SJSA1 (cell line): ENCODE results near the gene PSMG3. TPM values are rescaled to one million over a fixed set of nuclear protein-coding genes. Genes with fewer than 3 reads are reported as not detected.
"Not testable (repeated sequence)": the region's sequence is repeated elsewhere in the genome, so short reads cannot be mapped to it uniquely, and the experiment has no call there.

Experiments used
- DNase-seq, 2 experiments: peaks; one replicate each; pipeline ENCODE4 v3.0.0-alpha.2; 2015 to 2020; ENCODE audit warnings: low spot score in 2 of 2, low read depth in 1 of 2
- H3K27ac ChIP-seq: fragments of 250-450 bp; sonication (Bioruptor Pico); 2 replicates; pipeline ENCODE4 v1.5.1; 2020; ENCODE audit warnings: mild to moderate bottlenecking, moderate library complexity
- H3K27me3 ChIP-seq: fragments of 250-450 bp; sonication (Bioruptor Pico); replicated peaks from 2 replicates; pipeline ENCODE4 v1.5.1; 2020; ENCODE audit warnings: mild to moderate bottlenecking, moderate library complexity
- H3K36me3 ChIP-seq: fragments of 250-450 bp; sonication (Bioruptor Pico); 2 replicates; pipeline ENCODE4 v1.5.1; 2020; ENCODE audit warnings: mild to moderate bottlenecking
- H3K4me1 ChIP-seq: fragments of 250-450 bp; sonication (Bioruptor Pico); replicated peaks from 2 replicates; pipeline ENCODE4 v1.6.1; 2021; ENCODE audit warnings: mild to moderate bottlenecking
- H3K4me3 ChIP-seq: fragments of 250-450 bp; sonication (Bioruptor Pico); 2 replicates; pipeline ENCODE4 v1.5.1; 2020; ENCODE audit warnings: mild to moderate bottlenecking
- H3K9me3 ChIP-seq: fragments of 250-450 bp; sonication (Bioruptor Pico); replicated peaks from 2 replicates; pipeline ENCODE4 v1.5.1; 2020; ENCODE audit warnings: mild to moderate bottlenecking
- total RNA-seq: library from RNA; depleted of rRNA; stranded (reverse); fragments of >200 nt; shearing (Covaris generic); gene quantifications from 2 replicates; pipeline ENCODE4 v1.2.3, GENCODE V29; 2014

The PSMG3 gene
- total RNA-seq, 1 experiment from 2014 or later: 84.7 TPM

DNA sequence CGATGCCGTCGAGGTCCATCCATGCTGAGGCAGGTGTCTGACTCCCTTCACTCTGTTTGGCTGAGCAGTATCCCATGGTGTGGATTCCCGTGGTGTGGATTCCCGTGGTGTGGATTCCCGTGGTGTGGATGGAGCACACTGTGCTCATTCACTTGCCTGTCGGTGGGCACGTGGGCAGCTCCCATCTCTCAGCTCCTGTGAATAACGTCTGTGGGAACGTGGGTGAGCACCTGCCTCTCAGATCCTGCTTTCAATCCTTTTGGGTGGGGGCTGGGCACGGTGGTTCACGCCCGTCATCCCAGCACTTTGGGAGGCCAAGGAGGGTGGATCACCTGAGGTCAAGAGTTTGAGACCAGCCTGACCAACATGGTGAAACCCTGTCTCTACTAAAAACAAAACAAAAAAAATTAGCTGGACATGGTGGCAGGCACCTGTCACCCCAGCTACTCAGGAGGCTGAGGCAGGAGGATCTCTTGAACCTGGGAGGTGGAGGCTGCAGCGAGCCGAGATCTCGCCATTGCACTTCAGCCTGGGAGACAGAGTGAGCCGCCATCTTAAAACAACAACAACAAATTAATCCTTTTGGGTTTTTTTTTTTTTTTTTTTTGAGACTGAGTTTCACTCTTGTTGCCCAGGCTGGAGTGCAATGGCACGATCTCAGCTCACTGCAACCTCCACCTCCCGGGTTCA lies 13.6 kb upstream of the PSMG3 start:
- not testable (repeated sequence) for H3K27ac ChIP-seq

DNA sequence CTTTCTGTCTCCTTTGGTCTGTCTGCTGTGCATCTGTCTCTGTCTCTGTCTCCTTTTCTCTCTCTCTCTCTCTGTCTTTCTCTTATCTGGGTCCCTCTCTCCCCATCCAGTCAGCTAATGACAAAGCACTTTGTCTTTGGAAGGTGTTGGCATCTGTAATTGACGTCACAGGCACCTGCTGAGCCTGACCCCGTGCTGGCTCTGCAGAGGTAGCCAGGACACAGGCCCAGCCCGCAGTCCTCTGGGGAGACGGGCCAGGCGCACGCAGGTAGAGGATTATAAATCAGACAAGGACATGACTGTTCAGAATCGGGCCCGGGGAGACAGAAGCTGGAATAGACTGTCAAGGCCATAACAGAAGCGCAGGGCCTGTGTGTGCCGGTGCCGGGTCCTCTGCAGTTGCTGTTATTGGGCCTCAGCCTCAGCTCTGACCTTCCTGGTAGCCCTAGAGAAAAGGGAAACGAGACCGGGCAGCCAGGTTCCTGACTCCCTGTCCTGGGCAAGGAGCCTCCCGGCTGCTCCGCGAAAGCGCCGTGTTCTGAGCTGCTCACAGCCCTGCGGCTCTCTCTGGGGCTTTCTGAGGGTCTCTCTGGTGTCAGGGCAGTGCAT lies 10.7 kb upstream of the PSMG3 start:
- peaks cover 3% of the 10 kb centered on the region; the same call in 1 of the 2 replicates for H3K27me3 ChIP-seq
- no peaks in the 10 kb centered on the region for H3K36me3 ChIP-seq
- no peak overlapping the region for H3K27ac ChIP-seq
- H3K4me3 ChIP-seq: no peak overlapping the region
- DNase-seq: no peak
- no peaks in the 10 kb centered on the region for H3K4me1 ChIP-seq
- H3K9me3 ChIP-seq: no peaks in the 10 kb centered on the region

More for the DNA sequence above, 13.6 kb upstream of the PSMG3 start:
- not testable (repeated sequence) for H3K4me3 ChIP-seq, H3K36me3 ChIP-seq, H3K9me3 ChIP-seq, DNase-seq, H3K4me1 ChIP-seq
- peaks cover 29% of the 10 kb centered on the region for H3K27me3 ChIP-seq

DNA sequence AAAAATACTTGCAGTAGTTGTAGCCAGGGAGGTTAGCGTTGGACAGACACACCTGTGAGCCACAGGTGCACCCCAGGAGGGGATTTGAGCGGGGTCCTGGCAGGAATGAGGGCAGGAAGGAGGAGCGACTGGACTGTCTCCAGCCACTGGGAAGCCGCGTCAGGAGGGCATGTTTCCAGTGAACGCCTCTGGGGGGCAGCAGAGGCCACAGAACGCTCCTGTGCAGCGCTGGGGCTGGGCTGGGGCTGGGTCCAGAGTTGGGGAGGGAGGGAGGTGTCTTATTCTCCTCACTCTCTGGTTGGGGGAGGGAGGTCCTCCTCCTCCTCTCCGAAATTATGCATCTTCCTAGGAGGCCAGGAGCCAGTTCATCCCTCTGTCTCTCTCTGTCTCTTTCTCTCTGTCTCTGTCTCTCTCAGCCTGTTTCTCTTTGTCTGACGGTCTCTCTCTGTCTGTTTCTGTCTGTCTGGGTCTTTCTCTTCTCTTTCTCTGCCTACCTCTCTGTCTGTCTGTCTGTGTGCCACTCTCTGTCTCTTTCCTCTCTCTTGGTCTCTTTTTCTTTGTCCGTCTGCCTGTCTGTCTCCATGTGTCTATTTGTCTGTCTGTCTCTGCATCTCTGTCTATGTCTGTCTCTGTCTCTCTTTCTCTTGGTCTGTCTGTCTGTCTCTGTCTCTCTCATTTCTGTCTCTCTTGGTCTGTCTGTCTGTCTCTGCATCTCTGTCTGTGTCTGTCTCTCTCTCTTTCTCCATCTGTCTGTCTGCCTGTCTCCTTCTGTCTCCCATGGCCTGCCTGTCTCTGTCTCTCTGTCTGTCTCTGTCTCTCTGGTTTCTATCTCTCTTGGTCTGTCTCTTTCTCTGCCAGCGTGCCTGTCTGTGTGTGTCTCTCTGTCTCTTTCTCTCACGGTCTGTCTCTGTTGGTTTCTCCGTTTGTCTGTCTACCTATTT lies 9.9 kb upstream of the PSMG3 start:
- DNase-seq: peak; percentile 51 to 75
- H3K4me3 ChIP-seq: no peak overlapping the region
- no peaks in the 10 kb centered on the region for H3K36me3 ChIP-seq
- no peaks in the 10 kb centered on the region for H3K4me1 ChIP-seq
- H3K27me3 ChIP-seq: no peaks in the 10 kb centered on the region
- no peaks in the 10 kb centered on the region for H3K9me3 ChIP-seq
- no peak overlapping the region for H3K27ac ChIP-seq

DNA sequence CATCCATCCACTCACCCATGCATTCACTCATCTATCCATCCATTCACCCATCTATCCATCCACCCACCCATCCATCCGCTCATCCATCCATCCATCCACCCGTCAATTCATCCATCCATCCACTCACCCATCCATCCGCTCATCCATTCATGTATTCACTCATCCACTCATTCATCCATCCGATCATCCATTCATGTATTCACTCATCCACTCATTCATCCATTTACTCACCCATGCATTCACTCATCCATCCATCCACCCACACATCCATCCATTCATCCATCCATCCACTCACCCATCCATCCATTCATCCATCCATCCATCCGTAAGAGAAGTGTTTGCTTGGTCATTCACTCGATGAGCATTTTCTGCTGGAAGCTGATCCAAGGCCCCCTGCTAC lies 8.7 kb upstream of the PSMG3 start:
- no peaks in the 10 kb centered on the region for H3K27me3 ChIP-seq
- H3K27ac ChIP-seq: no peak overlapping the region
- H3K4me1 ChIP-seq: no peaks in the 10 kb centered on the region
- H3K36me3 ChIP-seq: no peaks in the 10 kb centered on the region
- no peak for DNase-seq
- H3K9me3 ChIP-seq: no peaks in the 10 kb centered on the region
- H3K4me3 ChIP-seq: no peak overlapping the region

DNA sequence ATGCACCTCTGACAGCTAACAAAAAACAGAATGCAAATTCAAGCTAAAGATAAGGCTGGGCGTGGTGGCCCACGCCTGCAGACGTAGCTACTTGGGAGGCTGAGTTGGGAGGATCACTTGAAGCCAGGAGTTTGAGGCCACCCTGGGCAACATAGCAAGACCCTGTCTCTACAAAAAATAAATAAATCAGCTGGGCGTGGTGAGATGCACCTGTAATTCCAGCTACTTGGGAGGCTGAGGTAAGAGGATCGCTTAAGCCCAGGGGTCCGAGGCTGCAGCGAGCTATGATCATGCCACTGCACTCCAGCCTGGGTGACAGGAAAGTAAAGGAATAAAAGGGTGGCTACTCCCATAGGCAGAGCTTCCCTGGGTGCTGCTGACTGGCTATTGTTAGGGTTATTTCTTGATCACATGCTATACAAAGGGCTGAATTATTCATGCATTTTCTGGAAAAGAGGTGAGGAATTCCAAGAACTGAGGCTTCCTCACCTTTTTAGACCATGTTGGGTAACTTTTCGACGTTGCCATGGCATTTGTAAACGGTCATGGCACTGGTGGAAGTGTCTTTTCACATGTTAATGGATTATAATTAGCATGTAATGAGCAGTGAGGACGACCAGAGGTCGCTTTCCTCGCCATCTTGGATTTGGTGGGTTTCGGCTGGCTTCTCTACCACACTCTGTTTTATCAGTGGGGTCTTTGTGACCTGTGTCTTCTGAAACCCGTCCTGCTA lies 6.9 kb upstream of the PSMG3 start:
- peaks cover 3% of the 10 kb centered on the region for H3K4me1 ChIP-seq
- no peak overlapping the region for H3K4me3 ChIP-seq
- no peaks in the 10 kb centered on the region for H3K27me3 ChIP-seq
- H3K36me3 ChIP-seq: 0 out of 2 replicates have a peak, but pooled peaks cover 4% of the 10 kb centered on the region
- H3K9me3 ChIP-seq: no peaks in the 10 kb centered on the region
- H3K27ac ChIP-seq: no peak overlapping the region
- DNase-seq: no peak

GRCh38 chr7:1575809-1576208 lies 6.0 kb upstream of the PSMG3 start:
- H3K27ac ChIP-seq: no peak overlapping the region
- 0 out of 2 replicates have a peak, but pooled peaks cover 4% of the 10 kb centered on the region for H3K36me3 ChIP-seq
- peaks cover 9% of the 10 kb centered on the region for H3K4me1 ChIP-seq
- DNase-seq: no peak
- H3K9me3 ChIP-seq: no peaks in the 10 kb centered on the region
- H3K4me3 ChIP-seq: no peak overlapping the region
- H3K27me3 ChIP-seq: no peaks in the 10 kb centered on the region

- Histone ChIP-seq H3K4me1 (peaks cover 30% of the 10 kb centered on the region), H3K27ac (no peak overlapping the region), H3K27me3 (no peaks in the 10 kb centered on the region), H3K9me3 (no peaks in the 10 kb centered on the region; the same call in 1 of the 2 replicates), H3K4me3 (no peak overlapping the region), H3K36me3 (peaks cover 21% of the 10 kb centered on the region)
- DNase-seq: no peak
These were observed 2.4 kb upstream of the PSMG3 start for GRCh38 chr7:1572111-1572822.

DNA sequence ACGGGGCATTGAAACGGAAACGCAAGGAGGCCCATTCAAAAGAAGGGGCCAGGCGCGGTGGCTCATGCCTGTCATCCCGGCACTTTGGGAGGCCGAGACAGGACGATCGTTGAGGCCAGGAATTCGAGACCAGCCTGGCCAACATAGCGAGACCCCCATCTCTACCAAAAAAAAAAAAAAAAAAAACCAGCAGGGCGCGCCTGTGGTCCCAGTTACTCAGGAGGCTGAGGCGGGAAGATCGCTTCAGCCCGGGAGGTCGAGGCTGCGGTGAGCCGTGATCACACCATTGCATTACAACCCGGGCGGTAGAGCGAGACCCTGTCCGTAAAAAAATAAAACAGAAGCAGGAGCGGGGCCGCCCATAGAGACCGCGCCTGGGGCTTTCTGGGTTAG lies 396 bp downstream of the PSMG3 start:
- Histone ChIP-seq H3K36me3 (peaks cover 42% of the 10 kb centered on the region), H3K27me3 (no peaks in the 10 kb centered on the region), H3K4me1 (peaks cover 33% of the 10 kb centered on the region), H3K27ac (peak overlapping the region; percentile 82), H3K9me3 (no peaks in the 10 kb centered on the region; the same call in 1 of the 2 replicates), H3K4me3 (peak overlapping the region; percentile 94)
- DNase-seq: no peak

DNA sequence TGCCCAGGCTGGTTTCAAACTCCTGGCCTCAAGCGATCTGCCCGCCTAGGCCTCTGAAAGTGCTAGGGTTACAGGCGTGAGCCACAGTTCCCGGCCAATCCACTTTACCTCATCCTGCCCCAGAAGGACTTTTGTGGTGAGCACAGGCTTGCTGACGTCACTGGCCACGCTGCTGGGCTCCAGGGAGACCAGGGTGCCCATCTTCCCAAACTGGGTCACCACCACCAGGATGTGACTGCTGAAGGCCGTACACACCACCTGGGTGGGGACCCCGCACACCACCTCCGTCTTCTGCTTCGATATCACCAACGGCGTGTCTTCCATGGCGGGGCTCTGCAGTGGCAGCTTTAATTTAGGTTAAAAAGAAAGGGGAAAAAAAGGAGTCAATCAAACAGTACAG lies 816 bp downstream of the PSMG3 start:
- Histone ChIP-seq H3K4me1 (peaks cover 33% of the 10 kb centered on the region), H3K9me3 (no peaks in the 10 kb centered on the region; the same call in 1 of the 2 replicates), H3K27ac (peak overlapping the region; percentile 82), H3K36me3 (peaks cover 42% of the 10 kb centered on the region), H3K27me3 (no peaks in the 10 kb centered on the region), H3K4me3 (peak overlapping the region; percentile 94)
- DNase-seq: peak; percentile 46 to 71

DNA sequence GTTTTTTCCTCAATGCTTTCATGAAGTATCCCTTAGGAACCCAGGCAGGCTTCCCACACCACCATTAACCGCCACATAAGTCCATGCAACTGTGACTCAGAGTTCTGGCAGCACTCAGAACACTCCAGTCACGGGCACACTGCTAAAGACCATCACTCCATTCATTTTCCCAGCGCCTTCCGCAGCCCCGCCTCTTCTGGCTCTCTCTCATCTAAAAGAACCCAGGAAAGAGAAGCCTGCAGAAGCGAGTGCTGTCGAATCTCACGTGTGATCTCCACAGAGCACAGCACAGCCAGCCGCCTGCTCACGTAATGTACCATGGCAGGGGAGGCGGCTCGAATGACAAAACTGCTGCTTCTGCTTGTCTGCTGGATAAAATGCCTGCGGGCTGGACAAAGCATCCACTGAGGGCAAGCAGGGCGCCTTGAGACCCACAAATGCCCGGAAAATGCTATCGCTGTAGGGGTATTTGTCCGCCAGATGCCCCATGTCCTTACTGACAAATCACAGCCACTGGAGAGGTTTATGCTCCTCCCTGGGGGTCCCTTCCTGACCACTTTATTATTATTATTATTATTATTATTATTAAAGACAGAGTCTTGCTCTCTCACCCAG lies 1.8 kb downstream of the PSMG3 start:
- DNase-seq: no peak
- Histone ChIP-seq H3K27ac (peak overlapping the region; percentile 42; the same call in 1 of the 2 replicates), H3K27me3 (no peaks in the 10 kb centered on the region), H3K4me3 (no peak overlapping the region), H3K36me3 (peaks cover 42% of the 10 kb centered on the region), H3K4me1 (peaks cover 33% of the 10 kb centered on the region), H3K9me3 (no peaks in the 10 kb centered on the region; the same call in 1 of the 2 replicates)

DNA sequence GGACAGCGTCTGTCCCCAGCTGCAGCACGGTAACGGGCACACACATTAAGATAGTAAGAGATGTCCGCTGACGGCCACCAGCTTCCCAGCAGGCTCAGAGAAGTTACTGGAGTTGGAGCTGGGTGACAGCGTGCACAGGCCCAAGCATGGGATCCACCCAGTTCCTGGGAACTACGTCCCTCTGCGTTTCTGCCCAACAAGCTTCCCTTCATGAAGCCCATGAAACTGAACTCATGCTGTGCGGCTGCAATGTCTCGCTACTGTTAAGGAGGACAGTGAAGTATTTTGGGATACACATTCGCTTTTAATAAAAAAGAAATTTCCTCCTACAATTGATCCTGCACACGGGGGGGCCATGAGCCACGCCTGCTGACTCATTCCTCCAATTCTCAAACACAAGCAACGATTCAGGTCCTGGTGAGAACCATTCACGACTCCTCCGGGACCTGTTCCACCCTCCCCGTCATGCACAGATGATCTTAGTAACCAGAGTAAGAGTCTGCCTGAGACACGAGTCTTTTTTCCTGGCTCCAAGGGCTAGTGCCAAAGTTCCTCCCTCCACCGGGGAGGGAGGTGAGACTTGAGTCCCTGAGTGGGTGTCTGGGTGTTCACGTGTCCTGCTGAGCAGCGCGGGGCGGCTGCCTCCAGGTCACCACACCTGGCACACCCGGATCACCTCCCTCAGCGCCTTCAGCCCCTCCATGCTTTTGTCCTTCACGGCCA lies 2.6 kb downstream of the PSMG3 start:
- H3K4me1 ChIP-seq: peaks cover 33% of the 10 kb centered on the region
- peak overlapping the region; percentile 42 for H3K27ac ChIP-seq
- peaks cover 38% of the 10 kb centered on the region for H3K36me3 ChIP-seq
- no peaks in the 10 kb centered on the region; the same call in 1 of the 2 replicates for H3K9me3 ChIP-seq
- peak in 1 of 2 experiments; percentile 48 for DNase-seq
- no peaks in the 10 kb centered on the region for H3K27me3 ChIP-seq
- no peak overlapping the region for H3K4me3 ChIP-seq

DNA sequence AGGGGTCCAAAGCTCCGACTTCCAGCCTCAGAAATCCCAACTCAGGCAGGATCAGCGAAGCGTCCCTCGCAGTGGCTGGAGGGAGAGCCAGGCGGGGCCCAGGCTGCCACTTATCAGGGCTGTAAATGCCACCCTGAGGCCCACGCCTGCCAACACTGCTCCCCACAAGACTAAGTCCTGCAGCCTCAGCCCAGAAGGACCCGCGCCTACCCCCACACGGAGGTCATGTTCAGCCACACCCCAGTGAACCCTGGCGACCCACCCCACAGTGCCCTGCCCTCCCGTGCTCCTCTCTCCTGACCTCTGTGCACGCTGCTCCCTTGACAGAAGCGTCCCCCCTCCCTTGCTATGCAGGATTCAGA lies 3.2 kb downstream of the PSMG3 start:
- no peaks in the 10 kb centered on the region for H3K27me3 ChIP-seq
- DNase-seq: no peak
- peaks cover 30% of the 10 kb centered on the region for H3K4me1 ChIP-seq
- peaks cover 38% of the 10 kb centered on the region for H3K36me3 ChIP-seq
- no peak overlapping the region for H3K4me3 ChIP-seq
- no peaks in the 10 kb centered on the region; the same call in 1 of the 2 replicates for H3K9me3 ChIP-seq
- H3K27ac ChIP-seq: no peak overlapping the region
